GM13976 (cell line): ENCODE results near the gene TMIE.

ENCODE experiments used
- DNase-seq: peaks from one replicate; pipeline ENCODE4 v3.0.0; 2012; ENCODE audit warnings: low spot score
- in situ Hi-C: fragments of 300-500 bp; cut with MboI; formaldehyde crosslinking; loops from one replicate; pipeline ENCODE4 v1.12.0; 2022; ENCODE audit warnings: low sequenced_read_pairs, mixed read lengths, inconsistent platforms; ENCODE audit not compliant: unreplicated experiment
- TF ChIP-seq, protein P1 (sequence below): IDR thresholded peaks from 2 replicates; pipeline ENCODE4 v1.5.1; 2012; ENCODE audit warnings: borderline replicate concordance, mild to moderate bottlenecking; ENCODE audit not compliant: insufficient read depth; ENCODE audit errors: extremely low read depth, missing control alignments, control extremely low read depth

Gene TMIE

DNA sequence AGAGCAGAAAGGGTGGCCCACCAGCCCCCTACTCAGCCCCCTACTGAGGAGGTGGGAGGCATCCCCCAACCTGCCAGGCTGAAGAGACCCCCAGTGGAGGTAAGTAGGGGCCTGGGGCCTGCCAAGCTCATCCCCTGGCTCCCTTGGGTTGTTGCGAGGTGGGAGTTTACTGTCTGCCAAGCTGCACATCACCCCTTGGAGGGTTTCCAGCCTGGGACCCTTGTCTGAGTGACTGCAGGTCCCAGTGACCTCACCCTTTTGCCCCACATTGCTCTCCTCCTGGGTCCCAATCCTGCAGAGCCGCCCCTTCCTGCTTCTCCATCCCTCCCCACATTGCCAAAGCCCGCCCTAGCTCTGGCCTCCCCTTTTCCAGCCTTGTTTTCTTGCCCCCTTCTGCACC is 6.7 kb upstream of the TMIE start:
- TF ChIP-seq, protein P1, sequence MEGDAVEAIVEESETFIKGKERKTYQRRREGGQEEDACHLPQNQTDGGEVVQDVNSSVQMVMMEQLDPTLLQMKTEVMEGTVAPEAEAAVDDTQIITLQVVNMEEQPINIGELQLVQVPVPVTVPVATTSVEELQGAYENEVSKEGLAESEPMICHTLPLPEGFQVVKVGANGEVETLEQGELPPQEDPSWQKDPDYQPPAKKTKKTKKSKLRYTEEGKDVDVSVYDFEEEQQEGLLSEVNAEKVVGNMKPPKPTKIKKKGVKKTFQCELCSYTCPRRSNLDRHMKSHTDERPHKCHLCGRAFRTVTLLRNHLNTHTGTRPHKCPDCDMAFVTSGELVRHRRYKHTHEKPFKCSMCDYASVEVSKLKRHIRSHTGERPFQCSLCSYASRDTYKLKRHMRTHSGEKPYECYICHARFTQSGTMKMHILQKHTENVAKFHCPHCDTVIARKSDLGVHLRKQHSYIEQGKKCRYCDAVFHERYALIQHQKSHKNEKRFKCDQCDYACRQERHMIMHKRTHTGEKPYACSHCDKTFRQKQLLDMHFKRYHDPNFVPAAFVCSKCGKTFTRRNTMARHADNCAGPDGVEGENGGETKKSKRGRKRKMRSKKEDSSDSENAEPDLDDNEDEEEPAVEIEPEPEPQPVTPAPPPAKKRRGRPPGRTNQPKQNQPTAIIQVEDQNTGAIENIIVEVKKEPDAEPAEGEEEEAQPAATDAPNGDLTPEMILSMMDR, result no peak
- no peak for DNase-seq
- in situ Hi-C loops, result no loop called here

DNA sequence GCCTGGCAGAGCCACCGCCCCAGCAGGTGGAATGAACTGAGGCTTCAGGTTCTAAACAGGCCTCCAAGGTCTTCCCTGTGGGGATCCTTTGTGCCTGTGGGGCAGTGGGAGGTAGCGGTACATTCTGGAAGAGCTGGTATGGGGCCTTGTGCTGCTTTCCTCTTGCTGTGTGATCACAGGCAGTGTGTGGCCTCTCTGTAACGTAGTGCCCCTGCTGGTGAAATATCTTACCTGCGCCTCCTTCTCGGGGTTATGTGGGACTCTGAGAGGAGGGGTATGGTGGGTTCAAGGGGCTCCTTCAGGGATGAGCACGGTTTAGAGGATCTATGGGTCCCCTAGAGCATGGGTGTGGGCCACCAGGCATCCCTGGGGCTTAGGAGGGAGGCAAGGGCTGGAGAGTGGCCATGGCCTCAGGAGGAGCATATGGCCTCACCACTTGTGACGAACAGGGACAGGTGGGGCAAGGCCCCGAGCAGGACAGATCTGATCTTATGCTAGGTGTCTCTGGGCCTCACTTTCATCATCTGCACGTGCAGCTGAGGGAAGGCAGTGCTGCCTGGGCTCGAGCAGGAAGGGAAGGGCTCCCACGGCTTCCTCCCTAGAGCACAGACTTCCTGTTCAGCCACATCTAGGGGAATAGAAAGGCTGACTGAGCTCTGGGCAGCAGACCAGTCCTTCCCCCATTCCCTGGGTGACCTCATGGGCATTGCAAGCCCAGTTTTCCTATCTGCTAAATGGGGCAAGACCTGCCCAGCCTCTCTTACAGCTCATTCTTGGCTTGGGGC is 5.8 kb upstream of the TMIE start:
- in situ Hi-C loops, result no loop called here
- TF ChIP-seq, protein P1, result peak; percentile 19
- DNase-seq, result peak; percentile 60

- in situ Hi-C loops, result no loop called here
- TF ChIP-seq, protein P1, result no peak
- no peak for DNase-seq
Observed at GRCh38 chr3:46695962-46696894, 5.0 kb upstream of the TMIE start.

DNA sequence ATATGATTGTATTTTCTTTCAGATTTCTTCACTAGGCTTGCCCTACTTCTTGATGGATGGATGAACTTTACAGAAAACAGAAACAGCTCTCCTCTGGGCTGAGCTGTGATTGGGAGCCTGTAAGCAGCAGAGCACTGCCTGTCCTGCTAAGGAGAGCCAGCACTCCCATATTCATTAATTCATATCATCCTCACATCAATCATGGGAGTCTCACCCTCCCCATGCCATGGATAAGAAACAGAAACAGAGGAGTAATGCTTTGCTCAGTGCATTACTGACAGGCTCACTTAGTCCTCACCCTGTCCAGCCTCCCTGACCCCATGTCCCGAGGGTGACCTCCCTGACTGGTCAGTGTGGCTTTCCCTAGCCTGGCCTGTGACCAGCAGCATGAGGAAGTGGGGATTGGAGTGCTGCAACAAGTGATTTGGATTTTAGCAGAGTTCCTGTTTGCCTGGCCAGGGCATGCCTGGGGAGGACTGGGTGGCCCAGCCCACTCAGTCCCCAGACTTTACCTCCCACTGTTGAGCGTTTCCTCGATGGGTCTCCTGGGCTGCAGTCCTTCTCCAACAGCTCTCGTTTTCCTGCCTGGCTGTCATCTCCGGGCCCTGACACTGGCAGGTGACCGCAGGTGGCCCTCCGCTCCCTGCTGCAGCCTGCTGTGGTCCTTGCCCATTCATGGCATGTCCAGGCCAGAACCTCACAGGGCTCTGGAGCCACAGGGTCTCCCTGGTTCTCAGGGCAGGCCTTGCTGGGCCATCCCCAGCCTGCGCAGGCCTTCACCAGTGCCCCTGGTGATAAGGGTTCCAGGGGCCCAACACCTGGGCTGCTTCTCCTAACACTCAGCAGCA is 1.3 kb upstream of the TMIE start:
- DNase-seq, result no peak
- TF ChIP-seq, protein P1, result no peak
- in situ Hi-C loops, result loop anchor here (25.0 kb wide), 2 partner anchors 187 to 662 kb away; partner anchors contain the start of gene PTH1R

- in situ Hi-C loops, result loop anchor here (25.0 kb wide), 2 partner anchors 187 to 662 kb away; partner anchors contain the start of gene PTH1R
- TF ChIP-seq, protein P1, result no peak
- DNase-seq, result no peak
Observed at GRCh38 chr3:46700772-46701171, 420 bp upstream of the TMIE start.
